Measurements from ENCODE around the gene KLK13.
A peak's percentile ranks its signal among the peaks of the same experiment; 100 is the strongest.

Gene KLK13

DNA sequence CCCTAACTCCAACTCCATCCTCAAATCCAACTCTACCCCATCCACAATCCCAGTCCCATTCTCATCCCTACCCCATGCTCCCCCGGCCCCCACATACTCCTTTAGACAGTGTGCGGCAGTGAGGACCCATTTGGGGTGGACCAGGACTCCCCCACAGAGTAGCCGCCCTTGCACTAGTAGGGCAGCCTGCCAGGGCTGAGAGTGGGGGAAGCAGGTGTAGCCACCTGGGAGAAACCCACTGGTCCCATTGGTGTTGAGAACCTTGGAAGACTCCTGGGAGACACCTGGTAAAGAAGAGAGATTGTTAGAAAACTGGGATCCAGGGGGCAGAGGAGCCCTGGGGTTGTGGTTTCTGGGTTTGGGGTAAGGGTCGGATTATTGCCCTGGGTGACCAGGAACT, 4.6 kb downstream of the KLK13 start:
- no peak for DNase-seq

- DNase-seq, result no peak
Measured at GRCh38 chr19:51059715-51060114, 5.2 kb downstream of the KLK13 start.

- no peak for DNase-seq
Measured at GRCh38 chr19:51055866-51056265, 9.0 kb downstream of the KLK13 start.

- DNase-seq, result no peak
Measured at GRCh38 chr19:51047031-51047335, 17.9 kb downstream of the KLK13 start.

DNA sequence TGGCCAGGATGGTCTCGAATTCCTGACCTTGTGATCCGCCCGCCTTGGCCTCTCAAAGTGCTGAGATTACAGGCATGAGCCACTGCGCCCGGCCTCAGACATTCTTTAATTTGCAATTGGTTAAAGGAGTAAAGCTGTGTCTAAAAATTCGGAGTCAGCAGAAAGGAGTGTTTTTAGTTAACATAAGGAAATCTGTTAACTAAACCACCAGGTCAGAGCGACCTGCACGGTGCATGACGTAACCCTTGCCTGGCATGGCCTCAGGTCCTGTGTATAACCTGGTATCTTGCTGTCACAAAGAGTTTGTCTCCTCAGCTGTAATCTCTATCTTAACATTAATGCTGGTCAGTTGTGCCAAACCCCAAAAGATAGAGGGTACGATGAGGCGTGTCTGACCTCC, 20.6 kb downstream of the KLK13 start:
- no peak for DNase-seq

DNA sequence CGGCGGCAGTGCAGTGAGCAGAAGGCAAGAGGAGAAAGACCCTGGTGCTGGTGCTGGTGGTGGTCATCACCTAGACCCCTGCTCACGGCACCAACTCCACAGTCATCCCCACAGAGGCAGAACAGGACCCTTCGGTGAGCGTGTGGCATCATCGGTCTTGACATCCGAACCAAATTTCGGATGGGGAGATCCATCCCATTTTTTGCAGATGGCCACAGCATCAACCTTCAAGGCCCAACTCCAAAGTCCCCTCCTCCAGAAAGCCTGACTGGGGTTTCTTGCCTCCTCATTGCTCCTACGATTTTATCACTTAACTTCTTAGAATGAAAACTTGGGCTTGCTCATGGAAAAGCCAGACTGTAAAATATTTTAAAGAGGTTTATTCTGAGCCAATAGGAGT, 21.4 kb downstream of the KLK13 start:
- DNase-seq, result no peak

DNA sequence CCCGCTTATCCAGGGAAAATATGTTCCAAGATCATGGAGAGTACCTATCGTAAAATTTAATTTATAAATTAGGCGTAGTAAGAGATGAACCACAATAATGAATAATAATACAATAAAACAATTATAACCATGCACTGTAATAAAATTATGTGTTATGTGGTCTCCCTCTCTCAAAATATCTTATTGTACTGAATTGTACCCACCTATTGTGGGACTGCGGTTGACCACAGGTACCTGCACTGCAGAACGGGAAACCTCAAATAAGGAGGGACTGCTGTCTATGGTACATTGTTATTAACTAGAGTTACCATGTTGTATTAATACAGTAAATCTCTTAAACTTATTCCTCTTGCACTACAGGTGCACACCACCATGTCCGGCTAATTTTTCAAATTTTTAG, 24.7 kb downstream of the KLK13 start:
- DNase-seq, result no peak

DNA sequence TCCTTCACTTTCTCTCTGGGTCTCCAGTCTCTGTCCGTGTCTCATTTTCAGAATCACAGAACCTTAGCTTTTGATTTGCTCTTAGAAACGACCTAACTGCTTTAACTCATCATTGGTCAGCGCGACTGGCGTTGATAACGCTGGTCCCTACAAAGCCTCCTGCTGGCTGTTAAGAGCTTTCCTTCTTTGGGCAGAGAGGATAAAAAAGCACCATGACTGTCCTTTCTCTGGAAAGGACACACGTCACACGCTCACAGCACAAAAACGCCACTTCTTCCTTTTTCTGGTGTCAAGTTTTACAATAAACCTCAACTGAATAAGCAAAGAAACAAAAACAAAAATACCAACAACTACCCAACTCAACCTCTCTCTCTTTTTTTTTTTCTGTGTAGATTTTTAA, 28.4 kb downstream of the KLK13 start:
- no peak for DNase-seq

GRCh38 chr19:51034704-51035103, 30.2 kb downstream of the KLK13 start, which contains the start of gene KLK12:
KLK12 (minus strand) TSS chr19:51035002; CDS start chr19:51034621, 381 bp downstream.
- DNase-seq, result no peak

- no peak for DNase-seq
Measured at GRCh38 chr19:51031880-51032225, 33.0 kb downstream of the KLK13 start.

GRCh38 chr19:51031220-51031879, 33.5 kb downstream of the KLK13 start:
- DNase-seq, result no peak

GRCh38 chr19:51030631-51031030, 34.3 kb downstream of the KLK13 start:
- DNase-seq, result no peak

- no peak for DNase-seq
Measured at GRCh38 chr19:51029718-51030117, 35.2 kb downstream of the KLK13 start.

DNA sequence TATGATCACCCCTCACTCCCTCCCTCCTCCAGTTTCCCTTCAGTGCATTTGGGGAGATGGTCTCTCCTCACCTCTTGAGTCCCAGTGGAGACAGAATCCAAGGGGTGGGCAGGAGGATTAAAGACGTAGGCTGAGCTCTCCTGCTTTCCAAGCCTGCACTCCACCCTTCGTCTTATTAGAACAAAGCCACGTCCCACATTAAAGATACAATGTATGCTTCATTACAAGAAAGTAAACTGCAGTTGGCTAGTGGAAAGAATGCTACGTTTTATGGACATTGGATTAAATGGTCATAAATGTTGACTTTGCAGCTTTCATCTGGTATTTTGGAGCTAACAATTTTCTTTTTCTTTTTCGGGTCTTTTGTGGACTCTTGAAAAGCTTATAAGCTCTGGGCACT, 37.0 kb downstream of the KLK13 start:
- DNase-seq, result no peak

DNA sequence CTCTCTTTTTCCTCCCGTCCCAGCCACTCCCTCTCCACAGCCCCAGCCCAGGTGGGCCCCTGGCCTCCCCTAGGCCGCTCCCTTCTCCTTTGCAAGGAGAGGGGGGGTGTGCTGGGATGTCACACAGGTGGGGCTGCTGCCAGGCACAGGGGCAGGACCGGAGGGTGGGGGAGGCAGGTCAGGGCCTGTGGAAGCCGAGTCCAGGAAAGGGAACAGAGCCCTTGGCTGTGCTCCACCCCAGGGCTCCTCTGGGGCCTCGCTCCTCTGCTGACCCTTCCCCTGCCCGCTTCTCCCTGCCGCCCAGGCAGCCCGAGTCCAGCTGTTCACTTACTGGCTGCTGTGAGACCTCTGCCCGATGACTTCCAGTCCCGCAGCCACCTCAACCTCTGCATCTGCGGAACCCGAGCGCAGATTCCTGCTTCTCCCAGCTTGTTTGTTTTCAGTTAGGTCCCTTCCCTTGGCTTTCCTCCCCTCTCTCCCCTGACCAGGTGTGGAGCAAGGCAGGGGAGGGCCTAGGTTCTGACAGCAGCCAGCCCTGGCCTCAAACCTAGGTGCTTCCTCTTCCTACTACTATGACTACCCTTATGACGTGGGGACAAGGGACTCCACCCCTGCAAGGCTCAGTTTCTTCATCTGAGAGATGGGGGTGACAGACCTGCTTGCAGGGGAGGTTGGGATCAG, 37.6 kb downstream of the KLK13 start:
- no peak for DNase-seq

DNA sequence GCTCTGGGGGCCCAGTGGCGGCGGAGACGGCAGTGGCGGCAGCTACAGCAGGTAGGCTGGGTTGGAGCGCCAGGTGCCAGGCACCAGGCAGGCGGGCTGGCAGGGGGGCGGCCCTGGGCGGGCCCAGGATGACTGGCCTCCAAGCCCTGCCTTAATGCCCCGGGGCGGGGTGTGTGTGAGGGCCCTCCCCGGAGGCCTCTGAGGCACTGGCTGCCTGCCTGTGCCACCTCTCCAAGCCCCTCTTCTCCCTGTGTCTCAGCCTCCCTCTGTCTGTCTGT, 38.4 kb downstream of the KLK13 start, which contains the start of gene KLK11:
Gene KLK11 (minus strand): TSS at position 63 of the 278 bp plus-strand sequence. CDS start 985 bp downstream, outside the sequence.
- DNase-seq, result no peak

DNA sequence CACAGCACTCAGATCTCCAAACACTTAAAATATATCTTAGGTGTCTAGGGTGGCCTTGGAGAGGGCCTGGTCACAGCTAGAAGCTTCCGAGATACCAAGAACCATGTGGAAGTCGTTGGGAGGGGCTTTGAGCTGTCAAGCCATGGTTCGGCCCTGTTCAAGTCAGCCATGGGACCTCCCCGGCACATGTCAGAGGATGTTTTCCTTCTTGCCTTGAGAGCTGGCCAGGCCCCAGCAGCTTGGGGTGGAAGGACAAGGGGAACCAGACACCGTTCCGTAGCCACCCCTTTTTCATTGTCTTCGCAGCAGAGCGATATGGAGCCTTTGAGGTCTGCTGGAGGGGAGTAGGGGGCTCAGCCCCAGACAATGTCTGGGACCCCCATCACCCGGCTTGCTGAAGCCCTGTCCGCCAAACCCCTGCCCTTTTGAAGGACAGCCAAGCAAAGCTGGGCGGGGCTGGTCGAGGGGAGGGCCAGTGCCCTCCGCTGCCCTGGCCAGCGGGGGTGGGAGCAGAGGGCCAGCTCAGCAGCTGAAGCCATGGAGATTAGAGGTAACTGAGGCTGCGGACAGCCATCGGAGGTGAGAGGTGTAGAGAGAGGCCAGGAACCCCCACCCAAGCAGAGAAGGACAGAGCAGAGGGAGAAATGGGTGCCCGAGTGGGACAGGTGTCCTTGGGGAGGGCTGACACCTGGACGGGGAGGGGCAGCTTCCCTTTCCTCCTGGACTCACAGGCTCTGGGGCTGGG, 38.9 kb downstream of the KLK13 start:
- DNase-seq, result no peak

- no peak for DNase-seq
Measured at GRCh38 chr19:51025401-51025800, 39.5 kb downstream of the KLK13 start.

DNA sequence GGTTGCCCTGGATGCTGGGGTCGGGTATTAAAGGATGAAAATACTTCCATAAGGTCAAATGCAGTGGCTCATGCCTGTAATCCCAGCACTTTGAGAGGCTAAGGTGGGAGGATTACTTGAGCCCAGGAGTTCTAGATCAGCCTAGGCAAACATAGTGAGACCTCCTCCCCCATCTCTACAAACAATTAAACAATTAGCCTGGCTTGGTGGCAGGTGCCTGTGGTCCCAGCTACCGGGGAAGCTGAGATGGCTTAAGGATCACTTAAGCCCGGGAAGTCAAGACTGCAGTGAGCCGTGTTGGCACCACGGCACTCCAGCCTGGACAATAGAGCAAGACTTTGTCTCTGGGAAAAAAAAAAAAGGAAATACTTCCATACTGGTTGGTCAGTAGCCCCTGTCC, 40.0 kb downstream of the KLK13 start:
- no peak for DNase-seq

DNA sequence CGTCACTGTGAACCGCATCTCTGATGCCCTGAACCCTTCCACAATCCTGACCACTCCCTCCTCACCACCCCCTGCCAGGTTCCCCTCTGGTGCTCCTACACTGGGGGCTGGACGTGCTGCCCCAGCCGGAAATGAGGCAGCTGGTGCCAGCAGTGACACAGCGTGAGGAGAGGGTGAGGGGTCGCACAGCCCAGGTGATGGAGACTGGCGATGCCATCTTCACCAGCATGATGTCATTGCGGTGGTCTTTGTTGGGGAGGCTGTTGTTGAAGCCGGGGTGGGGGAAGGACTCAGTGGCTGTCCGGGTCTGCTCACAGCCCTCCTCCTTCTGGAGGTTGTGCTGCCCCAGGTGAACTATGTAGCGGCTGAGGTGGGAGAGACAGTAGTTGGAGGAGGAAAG, 40.9 kb downstream of the KLK13 start:
- DNase-seq, result no peak

- DNase-seq, result no peak
Measured at GRCh38 chr19:51022526-51022925, 42.4 kb downstream of the KLK13 start.

GRCh38 chr19:51020988-51021651, 43.8 kb downstream of the KLK13 start:
- peak; percentile 24 for DNase-seq

DNA sequence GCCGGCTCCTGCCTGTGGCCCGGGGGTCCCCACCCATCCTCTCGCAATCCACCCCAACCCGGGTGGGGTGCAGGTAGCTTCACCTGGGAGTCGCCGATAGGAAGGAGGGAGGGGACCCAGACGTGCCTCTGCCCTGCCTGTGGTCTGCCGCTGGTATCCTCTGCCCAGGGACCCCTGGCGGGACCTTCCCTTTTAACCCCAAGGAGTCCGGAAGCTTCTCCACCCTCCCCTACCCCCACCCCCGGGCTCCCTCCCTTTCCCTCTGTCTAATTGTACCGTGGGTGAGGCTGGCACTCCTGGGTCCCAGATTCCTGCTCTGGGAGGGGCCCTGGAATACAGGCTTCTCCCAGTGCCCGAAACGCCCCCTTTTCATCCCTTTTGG, 45.4 kb downstream of the KLK13 start, which contains the start of gene KLK10:
Gene KLK10 (minus strand): TSS at position 166 of the 382 bp plus-strand sequence. CDS start 579 bp downstream, outside the sequence.
- no peak for DNase-seq
